Endothelial cell of umbilical vein (primary cell): Measurements from ENCODE around the gene TMEM207. TPM values are rescaled to one million over a fixed set of nuclear protein-coding genes. Genes with fewer than 3 reads are reported as not detected.

Source experiments
- BruUV-seq: library from RNA; stranded (reverse); fragments of 400-500 nt; replicated peaks from 2 replicates; lab custom pipeline; 2021; lab: Mats Ljungman, UMichigan
- CTCF ChIA-PET: fragments of 300-600, 350-600 bp; sonication (Branson Sonifier 250); formaldehyde crosslinking; loops from one replicate; lab custom pipeline; 2021; ENCODE audit warnings: antibody characterized with exemption, inconsistent platforms; lab: Charles Lee
- POLR2A ChIA-PET: fragments of 300-600, 350-600 bp; sonication (Branson Sonifier 250); formaldehyde crosslinking; loops from one replicate; lab custom pipeline; 2021; ENCODE audit warnings: antibody characterized with exemption, inconsistent platforms; lab: Charles Lee
- DNase-seq: peaks from one replicate; pipeline ENCODE4 v3.0.0-alpha.2; 2011; ENCODE audit warnings: low read depth, low spot score
- FAIRE-seq: peaks from 2 replicates; lab custom pipeline; 2011; peaks lifted over from hg19 to GRCh38; lab: Jason Lieb, UNC
- H2AFZ ChIP-seq: 2 replicates; pipeline ENCODE4 v1.6.0; 2012; ENCODE audit warnings: low read depth, low read length, control low read depth, inconsistent platforms
- H3K27ac ChIP-seq: 2 replicates; pipeline ENCODE4 v1.5.1; 2011; ENCODE audit warnings: low read depth, mild to moderate bottlenecking, control low read depth, low read length, moderate library complexity; ENCODE audit not compliant: insufficient read depth
- H3K27me3 ChIP-seq, 2 experiments: 2 replicates each; pipeline versions ENCODE4 v1.6.0 to v1.6.1; 2011; ENCODE audit warnings: low read length in 2 of 2, mixed read lengths in 1 of 2; ENCODE audit not compliant: control insufficient read depth in 2 of 2, insufficient read depth in 2 of 2
- H3K36me3 ChIP-seq, 2 experiments: 2 replicates in 1 of 2; 3 replicates in 1 of 2; pipeline ENCODE4 v1.5.1; 2011; ENCODE audit warnings: low read length in 2 of 2, mild to moderate bottlenecking in 1 of 2, moderate library complexity in 1 of 2; ENCODE audit not compliant: control insufficient read depth in 2 of 2, insufficient read depth in 2 of 2; ENCODE audit errors: extremely low read depth in 1 of 2
- H3K4me1 ChIP-seq: 3 replicates; pipeline ENCODE4 v1.5.1; 2011; ENCODE audit warnings: mild to moderate bottlenecking, low read length; ENCODE audit not compliant: control insufficient read depth, insufficient read depth; ENCODE audit errors: extremely low read depth
- H3K4me2 ChIP-seq: 2 replicates; pipeline ENCODE4 v1.6.1; 2011; ENCODE audit warnings: low read length, control low read depth, mixed read lengths; ENCODE audit not compliant: insufficient read depth
- H3K4me3 ChIP-seq, 3 experiments: fragments of 200-600 bp in 1 of 3; sonication (generic), shearing (Covaris generic) in 1 of 3; replicated peaks in 1 of 3; 2 replicates each; pipeline ENCODE4 v1.5.1; 2011 to 2016; ENCODE audit warnings: control low read depth in 3 of 3, low read length in 3 of 3, mild to moderate bottlenecking in 2 of 3, inconsistent platforms in 1 of 3, low read depth in 1 of 3, moderate library complexity in 1 of 3; ENCODE audit not compliant: insufficient read depth in 1 of 3
- H3K79me2 ChIP-seq: 2 replicates; pipeline ENCODE4 v1.6.0; 2012; ENCODE audit warnings: low read length, inconsistent platforms; ENCODE audit not compliant: control insufficient read depth, insufficient read depth
- H3K9ac ChIP-seq: replicated peaks from 2 replicates; pipeline ENCODE3; 2011; ENCODE audit warnings: low read length, control low read depth; ENCODE audit not compliant: insufficient read depth; ENCODE audit errors: extremely low read depth
- H3K9me1 ChIP-seq: replicated peaks from 3 replicates; pipeline ENCODE4 v1.6.0; 2011; ENCODE audit warnings: mild to moderate bottlenecking, low read length; ENCODE audit not compliant: control insufficient read depth, insufficient read depth; ENCODE audit errors: extremely low read depth
- H3K9me3 ChIP-seq: replicated peaks from 2 replicates; pipeline ENCODE4 v1.5.1; 2012; ENCODE audit warnings: low read length, inconsistent platforms; ENCODE audit not compliant: control insufficient read depth, insufficient read depth
- H4K20me1 ChIP-seq: replicated peaks from 2 replicates; pipeline ENCODE3; 2011; ENCODE audit warnings: mild to moderate bottlenecking, low read length; ENCODE audit not compliant: control insufficient read depth, insufficient read depth; ENCODE audit errors: extremely low read depth
- CTCF ChIP-seq, 2 donors: IDR thresholded peaks; 1 replicate in 1 of 2; 2 replicates in 1 of 2; pipeline ENCODE4 v1.5.1; 2011; ENCODE audit warnings: low read length in 2 of 2, mild to moderate bottlenecking in 2 of 2, moderate library complexity in 2 of 2, control low read depth in 1 of 2, inconsistent platforms in 1 of 2, low read depth in 1 of 2; ENCODE audit not compliant: insufficient read depth in 1 of 2; ENCODE audit errors: extremely low read depth in 1 of 2
- EZH2 ChIP-seq: IDR thresholded peaks from 2 replicates; pipeline ENCODE4 v1.6.1; 2012; ENCODE audit warnings: borderline replicate concordance, low read depth, mild to moderate bottlenecking, moderate library complexity, low read length, inconsistent platforms; ENCODE audit not compliant: severe bottlenecking
- FOS ChIP-seq: IDR thresholded peaks from 2 replicates; pipeline ENCODE4 v1.6.1; 2011; ENCODE audit warnings: mild to moderate bottlenecking, low read length, moderate library complexity, borderline replicate concordance; ENCODE audit not compliant: insufficient read depth
- GATA2 ChIP-seq: IDR thresholded peaks from 2 replicates; pipeline ENCODE4 v1.7.0; 2011; ENCODE audit warnings: low read depth, mild to moderate bottlenecking, moderate library complexity, mixed read lengths, low read length; ENCODE audit not compliant: insufficient read length, insufficient read depth
- JUN ChIP-seq: IDR thresholded peaks from 2 replicates; pipeline ENCODE4 v1.6.1; 2011; ENCODE audit warnings: borderline replicate concordance, low read depth; ENCODE audit not compliant: insufficient read length, insufficient read depth
- MYC ChIP-seq: IDR thresholded peaks from one replicate; pipeline ENCODE4 v1.6.1; 2011; ENCODE audit warnings: mild to moderate bottlenecking, low read depth, low read length
- POLR2A ChIP-seq: IDR thresholded peaks from 2 replicates; pipeline ENCODE4 v1.6.1; 2012; ENCODE audit warnings: low read depth, mild to moderate bottlenecking, control low read depth, low read length
- POLR2AphosphoS5 ChIP-seq: IDR thresholded peaks from 2 replicates; pipeline ENCODE4 v1.6.1; 2012; ENCODE audit warnings: low read depth, mild to moderate bottlenecking, control low read depth, low read length, moderate library complexity; ENCODE audit not compliant: insufficient read depth
- dilution Hi-C: fragments of 300-500 bp; cut with MboI; formaldehyde crosslinking; loops from one replicate; pipeline ENCODE4 v1.15.0; 2019; ENCODE audit warnings: low sequenced_read_pairs; ENCODE audit not compliant: extremely low pct_ligation_motif_present
- intact Hi-C: fragments of 100-400 bp; cut with micrococcal nuclease; formaldehyde crosslinking; loops from one replicate; pipeline ENCODE4 v1.10.0; 2022
- polyA plus RNA-seq, 4 experiments: library from polyadenylated mRNA; depleted of rRNA in 3 of 4; stranded (reverse) in 3 of 4; unstranded in 1 of 4; fragments of >200 nt; gene quantifications; 2 replicates each; pipeline versions ENCODE4 v1.2.1 to v1.2.3, GENCODE V29; 2011 to 2012; ENCODE audit warnings: missing spikeins in 1 of 4
- total RNA-seq: library from RNA; stranded (reverse); gene quantifications from 2 replicates; pipeline ENCODE4 v1.2.3, GENCODE V29; 2021

Gene TMEM207
- total and polyA plus RNA-seq, 2 donors (not counting 3 experiments of a cell fraction or from before 2014, with no cell fraction given) = not detected

DNA sequence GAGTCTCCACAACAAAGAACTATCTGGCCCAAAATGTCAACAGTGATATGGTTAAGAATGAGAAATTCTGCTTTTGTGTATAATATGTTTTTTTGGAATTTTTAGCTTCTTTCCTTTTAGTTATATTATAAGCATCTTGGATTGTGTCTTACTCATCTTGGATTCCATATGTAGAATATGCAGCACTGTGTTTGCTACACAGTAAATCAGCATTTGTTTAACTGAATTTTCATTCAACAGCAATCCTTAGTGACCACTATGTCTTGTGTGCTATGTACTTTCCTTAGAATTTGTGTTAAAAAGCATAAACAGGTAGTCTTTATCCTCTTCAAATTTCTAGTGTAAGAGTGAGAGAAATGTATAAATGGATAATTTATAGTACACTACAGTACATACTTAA, 18.2 kb upstream of the TMEM207 start:
- no peaks in the 10 kb centered on the region for H3K4me1 ChIP-seq
- DNase-seq (no peak), FAIRE-seq (no peak)
- ChIA-PET CTCF (no interaction called here), POLR2A (no interaction called here)
- intact Hi-C loops (no loop called here), dilution Hi-C loops (no loop called here)
- no peaks in the 10 kb centered on the region for H3K36me3 ChIP-seq
- no TSS peak for BruUV-seq
- no peak overlapping the region for H2AFZ ChIP-seq
- no peak overlapping the region for H3K4me3 ChIP-seq
- H3K4me2 ChIP-seq = no peak overlapping the region
- H4K20me1 ChIP-seq = no peaks in the 10 kb centered on the region
- H3K27me3 ChIP-seq = peaks cover 2 to 14% of the 10 kb centered on the region in 2 experiments
- TF ChIP-seq GATA2 (no peak), POLR2AphosphoS5 (no peak), CTCF (IDR thresholded peaks at IDR 0.05; ENCODE audit: extremely low read depth in 1 of 2, insufficient read depth in 1 of 2, low read depth in 1 of 2, low read length in 2 of 2) (no peak), FOS (no peak), POLR2A (no peak), EZH2 (no peak), JUN (no peak), MYC (no peak)
- no peaks in the 10 kb centered on the region for H3K9me3 ChIP-seq
- no peaks in the 10 kb centered on the region for H3K9me1 ChIP-seq
- no peak overlapping the region for H3K9ac ChIP-seq
- H3K27ac ChIP-seq = no peak overlapping the region
- no peaks in the 10 kb centered on the region for H3K79me2 ChIP-seq
